H1 (cell line): ENCODE results near the gene HES7. TPM values are rescaled to one million over a fixed set of nuclear protein-coding genes. Genes with fewer than 3 reads are reported as not detected.

Experiments
- EZH2 ChIP-seq: fragments of 200-600 bp; sonication (generic); IDR thresholded peaks from 2 replicates; pipeline ENCODE4 v1.7.1; 2012; ENCODE audit warnings: low read depth, mild to moderate bottlenecking, moderate library complexity, low read length, inconsistent platforms; ENCODE audit not compliant: severe bottlenecking
- JUN ChIP-seq: IDR thresholded peaks from 2 replicates; pipeline ENCODE4 v1.6.1; 2011; ENCODE audit warnings: low read depth, mild to moderate bottlenecking, improper control_type of control experiment, low read length
- KDM1A ChIP-seq: fragments of 200-600, 300-600 bp; sonication (generic); IDR thresholded peaks from 2 replicates; pipeline ENCODE4 v1.7.1; 2016; ENCODE audit warnings: mild to moderate bottlenecking, low read length, borderline replicate concordance
- NRF1 ChIP-seq: IDR thresholded peaks from 2 replicates; pipeline ENCODE4 v1.6.1; 2011; ENCODE audit warnings: mild to moderate bottlenecking, low read depth, low read length, improper control_type of control experiment
- POU5F1 ChIP-seq: IDR thresholded peaks from 2 replicates; pipeline ENCODE4 v1.6.1; 2011; ENCODE audit warnings: low read depth, mild to moderate bottlenecking, low read length, moderate library complexity
- RBBP5 ChIP-seq: IDR thresholded peaks from 2 replicates; pipeline ENCODE4 v1.7.1; 2012; ENCODE audit warnings: low read depth, mild to moderate bottlenecking, inconsistent platforms, low read length, moderate library complexity, borderline replicate concordance
- RFX5 ChIP-seq: IDR thresholded peaks from 2 replicates; pipeline ENCODE4 v1.6.1; 2011; ENCODE audit warnings: low read depth, low read length, improper control_type of control experiment, borderline replicate concordance
- SRF ChIP-seq: IDR thresholded peaks from 2 replicates; pipeline ENCODE4 v1.6.1; 2011; ENCODE audit warnings: mild to moderate bottlenecking, low read depth, low read length, moderate library complexity
- polyA plus RNA-seq, 7 experiments: library from polyadenylated mRNA; depleted of rRNA in 3 of 7; stranded (reverse) in 5 of 7; unstranded in 2 of 7; fragments of >200 nt in 5 of 7; fragments of 200-250 nt in 2 of 7; gene quantifications; 1 replicate in 5 of 7; 2 replicates in 1 of 7; 4 replicates in 1 of 7; pipeline versions ENCODE4 v1.2.1 to v1.2.3, GENCODE V29; 2011 to 2013; ENCODE audit warnings: missing spikeins in 2 of 7, mixed read lengths in 2 of 7
- total RNA-seq: library from RNA; stranded (reverse); fragmentation: NEBNext Ultra II Directional; extraction: Animal tissue kit (Norgen Biotek cat#: 25700); gene quantifications from 2 replicates; pipeline ENCODE4 v1.2.1, GENCODE V29; 2021
- TF ChIP-seq, protein P1 (sequence below): fragments of 300-600 bp; sonication (generic); IDR thresholded peaks from 2 replicates; pipeline ENCODE4 v1.7.1; 2012; ENCODE audit warnings: low read length, moderate library complexity, mild to moderate bottlenecking, inconsistent platforms; ENCODE audit not compliant: insufficient replicate concordance
- TF ChIP-seq, protein P2 (sequence below): IDR thresholded peaks from 2 replicates; pipeline ENCODE4 v1.6.1; 2012; ENCODE audit warnings: inconsistent platforms

HES7 gene
- total and polyA plus RNA-seq, 2 of the 8 experiments (the other 6 are each of a cell fraction or from before 2014, with no cell fraction given), result 0.20 to 0.32 TPM

DNA sequence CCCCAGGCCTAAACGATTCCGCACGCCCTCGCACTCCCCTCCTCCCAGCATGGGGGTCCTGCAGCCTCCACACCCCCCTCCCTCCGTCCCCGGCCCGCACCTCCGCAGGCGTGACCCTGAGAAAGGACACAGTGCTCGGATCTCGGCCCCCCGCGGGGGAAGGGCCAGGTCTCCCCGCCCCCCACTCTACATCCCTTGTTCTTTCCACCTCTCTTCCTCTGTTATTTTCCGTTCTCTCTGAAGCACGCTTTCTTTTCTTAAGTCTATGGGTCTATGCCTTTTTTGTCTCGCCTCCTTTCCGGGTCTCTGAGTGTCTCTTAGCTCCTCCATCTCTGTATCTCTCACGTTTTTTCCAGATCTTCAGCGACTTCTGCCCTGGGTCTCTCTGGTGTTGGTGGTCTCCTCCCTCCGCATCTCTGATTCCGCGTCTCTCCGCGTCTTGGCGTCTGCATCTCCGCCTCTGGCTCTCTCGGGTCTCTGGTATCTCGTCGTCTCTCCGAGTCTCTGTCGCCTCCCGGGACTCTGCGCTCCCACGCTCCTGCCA lies 2.1 kb upstream of the HES7 start (continued):
- TF ChIP-seq, protein P1, sequence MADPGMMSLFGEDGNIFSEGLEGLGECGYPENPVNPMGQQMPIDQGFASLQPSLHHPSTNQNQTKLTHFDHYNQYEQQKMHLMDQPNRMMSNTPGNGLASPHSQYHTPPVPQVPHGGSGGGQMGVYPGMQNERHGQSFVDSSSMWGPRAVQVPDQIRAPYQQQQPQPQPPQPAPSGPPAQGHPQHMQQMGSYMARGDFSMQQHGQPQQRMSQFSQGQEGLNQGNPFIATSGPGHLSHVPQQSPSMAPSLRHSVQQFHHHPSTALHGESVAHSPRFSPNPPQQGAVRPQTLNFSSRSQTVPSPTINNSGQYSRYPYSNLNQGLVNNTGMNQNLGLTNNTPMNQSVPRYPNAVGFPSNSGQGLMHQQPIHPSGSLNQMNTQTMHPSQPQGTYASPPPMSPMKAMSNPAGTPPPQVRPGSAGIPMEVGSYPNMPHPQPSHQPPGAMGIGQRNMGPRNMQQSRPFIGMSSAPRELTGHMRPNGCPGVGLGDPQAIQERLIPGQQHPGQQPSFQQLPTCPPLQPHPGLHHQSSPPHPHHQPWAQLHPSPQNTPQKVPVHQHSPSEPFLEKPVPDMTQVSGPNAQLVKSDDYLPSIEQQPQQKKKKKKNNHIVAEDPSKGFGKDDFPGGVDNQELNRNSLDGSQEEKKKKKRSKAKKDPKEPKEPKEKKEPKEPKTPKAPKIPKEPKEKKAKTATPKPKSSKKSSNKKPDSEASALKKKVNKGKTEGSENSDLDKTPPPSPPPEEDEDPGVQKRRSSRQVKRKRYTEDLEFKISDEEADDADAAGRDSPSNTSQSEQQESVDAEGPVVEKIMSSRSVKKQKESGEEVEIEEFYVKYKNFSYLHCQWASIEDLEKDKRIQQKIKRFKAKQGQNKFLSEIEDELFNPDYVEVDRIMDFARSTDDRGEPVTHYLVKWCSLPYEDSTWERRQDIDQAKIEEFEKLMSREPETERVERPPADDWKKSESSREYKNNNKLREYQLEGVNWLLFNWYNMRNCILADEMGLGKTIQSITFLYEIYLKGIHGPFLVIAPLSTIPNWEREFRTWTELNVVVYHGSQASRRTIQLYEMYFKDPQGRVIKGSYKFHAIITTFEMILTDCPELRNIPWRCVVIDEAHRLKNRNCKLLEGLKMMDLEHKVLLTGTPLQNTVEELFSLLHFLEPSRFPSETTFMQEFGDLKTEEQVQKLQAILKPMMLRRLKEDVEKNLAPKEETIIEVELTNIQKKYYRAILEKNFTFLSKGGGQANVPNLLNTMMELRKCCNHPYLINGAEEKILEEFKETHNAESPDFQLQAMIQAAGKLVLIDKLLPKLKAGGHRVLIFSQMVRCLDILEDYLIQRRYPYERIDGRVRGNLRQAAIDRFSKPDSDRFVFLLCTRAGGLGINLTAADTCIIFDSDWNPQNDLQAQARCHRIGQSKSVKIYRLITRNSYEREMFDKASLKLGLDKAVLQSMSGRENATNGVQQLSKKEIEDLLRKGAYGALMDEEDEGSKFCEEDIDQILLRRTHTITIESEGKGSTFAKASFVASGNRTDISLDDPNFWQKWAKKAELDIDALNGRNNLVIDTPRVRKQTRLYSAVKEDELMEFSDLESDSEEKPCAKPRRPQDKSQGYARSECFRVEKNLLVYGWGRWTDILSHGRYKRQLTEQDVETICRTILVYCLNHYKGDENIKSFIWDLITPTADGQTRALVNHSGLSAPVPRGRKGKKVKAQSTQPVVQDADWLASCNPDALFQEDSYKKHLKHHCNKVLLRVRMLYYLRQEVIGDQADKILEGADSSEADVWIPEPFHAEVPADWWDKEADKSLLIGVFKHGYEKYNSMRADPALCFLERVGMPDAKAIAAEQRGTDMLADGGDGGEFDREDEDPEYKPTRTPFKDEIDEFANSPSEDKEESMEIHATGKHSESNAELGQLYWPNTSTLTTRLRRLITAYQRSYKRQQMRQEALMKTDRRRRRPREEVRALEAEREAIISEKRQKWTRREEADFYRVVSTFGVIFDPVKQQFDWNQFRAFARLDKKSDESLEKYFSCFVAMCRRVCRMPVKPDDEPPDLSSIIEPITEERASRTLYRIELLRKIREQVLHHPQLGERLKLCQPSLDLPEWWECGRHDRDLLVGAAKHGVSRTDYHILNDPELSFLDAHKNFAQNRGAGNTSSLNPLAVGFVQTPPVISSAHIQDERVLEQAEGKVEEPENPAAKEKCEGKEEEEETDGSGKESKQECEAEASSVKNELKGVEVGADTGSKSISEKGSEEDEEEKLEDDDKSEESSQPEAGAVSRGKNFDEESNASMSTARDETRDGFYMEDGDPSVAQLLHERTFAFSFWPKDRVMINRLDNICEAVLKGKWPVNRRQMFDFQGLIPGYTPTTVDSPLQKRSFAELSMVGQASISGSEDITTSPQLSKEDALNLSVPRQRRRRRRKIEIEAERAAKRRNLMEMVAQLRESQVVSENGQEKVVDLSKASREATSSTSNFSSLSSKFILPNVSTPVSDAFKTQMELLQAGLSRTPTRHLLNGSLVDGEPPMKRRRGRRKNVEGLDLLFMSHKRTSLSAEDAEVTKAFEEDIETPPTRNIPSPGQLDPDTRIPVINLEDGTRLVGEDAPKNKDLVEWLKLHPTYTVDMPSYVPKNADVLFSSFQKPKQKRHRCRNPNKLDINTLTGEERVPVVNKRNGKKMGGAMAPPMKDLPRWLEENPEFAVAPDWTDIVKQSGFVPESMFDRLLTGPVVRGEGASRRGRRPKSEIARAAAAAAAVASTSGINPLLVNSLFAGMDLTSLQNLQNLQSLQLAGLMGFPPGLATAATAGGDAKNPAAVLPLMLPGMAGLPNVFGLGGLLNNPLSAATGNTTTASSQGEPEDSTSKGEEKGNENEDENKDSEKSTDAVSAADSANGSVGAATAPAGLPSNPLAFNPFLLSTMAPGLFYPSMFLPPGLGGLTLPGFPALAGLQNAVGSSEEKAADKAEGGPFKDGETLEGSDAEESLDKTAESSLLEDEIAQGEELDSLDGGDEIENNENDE, result no peak
- no peak for TF ChIP-seq EZH2
- TF ChIP-seq JUN, result no peak
- TF ChIP-seq, protein P2, sequence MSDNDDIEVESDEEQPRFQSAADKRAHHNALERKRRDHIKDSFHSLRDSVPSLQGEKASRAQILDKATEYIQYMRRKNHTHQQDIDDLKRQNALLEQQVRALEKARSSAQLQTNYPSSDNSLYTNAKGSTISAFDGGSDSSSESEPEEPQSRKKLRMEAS, result 0 out of 2 replicates have a peak, but pooled peaks have one; percentile 3
- no peak for TF ChIP-seq SRF
- TF ChIP-seq POU5F1, result no peak
- TF ChIP-seq RFX5, result no peak
- no peak for TF ChIP-seq NRF1
- peak; percentile 37; the same call in 1 of the 2 replicates for TF ChIP-seq KDM1A
- peak; percentile 87; the same call in 1 of the 2 replicates for TF ChIP-seq RBBP5
